Measurements from ENCODE around the gene RIGI.

RIGI gene

DNA sequence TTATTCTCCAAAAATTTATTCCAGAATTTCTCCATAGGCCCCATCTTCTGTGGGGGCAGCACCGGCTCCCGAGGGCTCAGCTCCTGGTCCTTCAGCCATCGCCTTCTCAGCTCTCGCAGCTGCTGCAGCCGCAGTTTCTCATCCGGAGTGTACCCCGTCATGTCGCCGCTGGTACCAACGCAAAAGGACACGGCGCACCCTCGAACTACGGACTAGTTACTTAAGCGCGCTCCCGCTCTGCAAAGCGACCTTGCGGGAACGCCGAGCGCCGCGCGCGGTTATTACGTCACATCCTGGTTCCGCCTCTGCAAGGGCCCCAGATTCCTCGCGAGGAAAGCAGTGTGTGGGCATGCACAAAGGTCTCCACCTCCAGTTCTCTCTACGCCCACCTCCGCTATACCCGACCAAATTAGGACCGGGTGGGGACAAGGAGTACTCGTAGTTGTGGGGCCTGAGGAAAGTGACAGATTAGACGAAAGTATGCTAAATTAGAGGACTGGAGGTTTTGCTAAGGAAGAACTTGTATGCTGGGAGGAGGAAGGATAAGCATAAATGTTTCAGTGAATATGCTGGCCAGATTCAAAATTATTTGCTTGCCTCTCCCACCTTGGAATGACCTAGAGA, 47.0 kb upstream of the RIGI start, which contains the start of gene NDUFB6:
TSS of gene NDUFB6 (minus strand) at position 260 of the 624 bp plus-strand sequence. CDS start at position 161, 99 bp downstream.
- Histone ChIP-seq H3K79me2 (ENCODE audit: insufficient read depth, low read length) (peaks cover 53% of the 10 kb centered on the region), H3K9ac (ENCODE audit: low read depth, low read length) (peak within 1 kb of the TSS; percentile 91), H2AFZ (ENCODE audit: low read depth, low read length) (peak within 1 kb of the TSS; percentile 93), H3K4me2 (ENCODE audit: insufficient read depth, low read length) (peak within 1 kb of the TSS; percentile 74), H3K4me3 (ENCODE audit: low read depth in 1 of 2, low read length in 2 of 2) (peak within 1 kb of the TSS; percentile 98), H4K20me1 (ENCODE audit: insufficient read depth, low read length) (peaks cover 9% of the 10 kb centered on the region; the same call in 1 of the 2 replicates), H3K27me3 (ENCODE audit: insufficient read depth, low read length, poor library complexity) (no peaks in the 10 kb centered on the region), H3K36me3 (ENCODE audit: insufficient read depth, low read length) (peaks cover 13% of the 10 kb centered on the region), H3K9me3 (ENCODE audit: insufficient read depth, low read length, severe bottlenecking) (no peaks in the 10 kb centered on the region), H3K27ac (ENCODE audit: low read length) (peak within 1 kb of the TSS; percentile 88), H3K4me1 (ENCODE audit: insufficient read depth, low read length) (peaks cover 32% of the 10 kb centered on the region)
- TF ChIP-seq CTCF (IDR thresholded peaks at IDR 0.05; ENCODE audit: borderline replicate concordance, extremely low read depth, low read length, poor library complexity, severe bottlenecking) (no peak), EZH2 (IDR thresholded peaks at IDR 0.05; ENCODE audit: borderline replicate concordance, low read depth, low read length, severe bottlenecking) (no peak)
- DNase-seq, result peak; percentile 94
- peak; percentile 97 for ATAC-seq (ENCODE audit: insufficient read depth, low read depth)

DNA sequence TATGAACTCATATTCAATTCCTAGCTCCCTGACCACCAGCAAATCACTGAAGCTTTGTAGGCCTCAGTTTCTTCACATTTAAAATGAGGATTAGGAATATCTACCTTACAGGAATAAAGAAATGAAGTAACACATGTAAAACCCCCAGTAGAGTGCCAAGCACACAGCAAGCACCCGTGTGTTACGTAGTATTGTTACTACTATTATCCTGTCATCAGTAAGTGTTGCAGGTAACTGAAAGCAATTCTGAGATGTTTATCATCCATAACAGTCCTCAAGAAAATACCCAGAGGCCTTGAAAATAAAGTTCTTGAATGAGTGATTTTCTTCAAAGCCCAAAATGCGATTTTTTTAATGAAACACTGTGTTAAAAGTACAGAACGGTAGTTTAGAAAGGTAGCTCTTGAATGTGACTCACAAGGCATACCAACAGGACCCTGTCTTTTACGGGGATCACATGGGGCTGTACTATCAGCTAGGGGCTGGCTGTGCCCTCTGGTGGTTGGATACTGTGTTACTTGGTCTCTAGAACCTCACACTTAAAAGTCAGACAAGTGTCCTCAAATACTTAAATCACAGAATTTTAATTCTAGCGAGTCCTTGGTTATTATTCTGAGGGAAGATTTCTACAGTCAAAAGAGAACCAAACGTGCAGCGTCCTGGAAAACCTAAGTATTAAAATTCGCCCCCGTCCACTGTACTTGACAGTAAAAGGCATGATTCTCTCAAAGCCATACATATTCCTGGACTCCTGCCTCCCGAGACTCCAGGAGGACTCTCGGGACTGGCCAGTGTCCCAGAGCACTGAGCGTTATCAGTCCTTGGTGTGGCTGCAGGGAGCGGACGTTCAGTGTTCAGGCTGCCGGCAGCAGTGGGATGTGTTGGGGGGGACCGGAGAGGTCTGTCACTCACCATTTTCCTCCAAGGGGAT, 46.2 kb upstream of the RIGI start:
- Histone ChIP-seq H3K4me2 (ENCODE audit: insufficient read depth, low read length) (peak overlapping the region; percentile 74), H3K4me3 (ENCODE audit: low read depth in 1 of 2, low read length in 2 of 2) (peak overlapping the region; percentile 98), H3K27me3 (ENCODE audit: insufficient read depth, low read length, poor library complexity) (no peaks in the 10 kb centered on the region), H3K9ac (ENCODE audit: low read depth, low read length) (peak overlapping the region; percentile 91), H3K79me2 (ENCODE audit: insufficient read depth, low read length) (peaks cover 54% of the 10 kb centered on the region), H2AFZ (ENCODE audit: low read depth, low read length) (peak overlapping the region; percentile 93), H3K36me3 (ENCODE audit: insufficient read depth, low read length) (peaks cover 18% of the 10 kb centered on the region), H3K4me1 (ENCODE audit: insufficient read depth, low read length) (peaks cover 32% of the 10 kb centered on the region), H3K9me3 (ENCODE audit: insufficient read depth, low read length, severe bottlenecking) (no peaks in the 10 kb centered on the region), H3K27ac (ENCODE audit: low read length) (peak overlapping the region; percentile 88), H4K20me1 (ENCODE audit: insufficient read depth, low read length) (peaks cover 9% of the 10 kb centered on the region; the same call in 1 of the 2 replicates)
- ATAC-seq (ENCODE audit: insufficient read depth, low read depth), result peak; percentile 80
- peak; percentile 78 for TF ChIP-seq CTCF (IDR thresholded peaks at IDR 0.05; ENCODE audit: borderline replicate concordance, extremely low read depth, low read length, poor library complexity, severe bottlenecking)
- no peak for TF ChIP-seq EZH2 (IDR thresholded peaks at IDR 0.05; ENCODE audit: borderline replicate concordance, low read depth, low read length, severe bottlenecking)
- peak; percentile 68 for DNase-seq

DNA sequence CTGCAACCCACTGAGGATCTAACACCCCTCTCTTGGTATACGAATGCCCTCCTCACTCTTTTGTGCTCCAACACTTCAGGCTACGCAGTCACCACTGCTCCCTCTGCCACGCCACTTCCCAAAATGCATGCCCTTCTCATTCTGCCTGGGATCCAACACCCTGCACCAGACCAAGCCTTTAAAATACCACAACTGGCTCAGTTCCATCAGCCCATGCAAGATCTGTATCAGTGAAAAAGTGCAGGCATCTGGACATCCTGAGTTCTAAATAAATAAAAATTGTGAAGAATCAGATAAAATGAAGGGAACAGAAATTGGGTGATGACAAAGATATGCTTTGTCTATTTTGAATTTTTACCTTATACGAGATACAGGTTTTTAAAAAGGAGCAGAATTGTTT, 44.3 kb upstream of the RIGI start:
- Histone ChIP-seq H3K36me3 (ENCODE audit: insufficient read depth, low read length) (peaks cover 37% of the 10 kb centered on the region), H3K4me2 (ENCODE audit: insufficient read depth, low read length) (peak overlapping the region; percentile 46; the same call in 1 of the 2 replicates), H3K27ac (ENCODE audit: low read length) (no peak overlapping the region), H4K20me1 (ENCODE audit: insufficient read depth, low read length) (peaks cover 20% of the 10 kb centered on the region; the same call in 1 of the 2 replicates), H3K4me3 (ENCODE audit: low read depth in 1 of 2, low read length in 2 of 2) (no peak overlapping the region), H3K9ac (ENCODE audit: low read depth, low read length) (peak overlapping the region; percentile 18; the same call in 1 of the 2 replicates), H2AFZ (ENCODE audit: low read depth, low read length) (no peak overlapping the region), H3K79me2 (ENCODE audit: insufficient read depth, low read length) (peaks cover 72% of the 10 kb centered on the region), H3K4me1 (ENCODE audit: insufficient read depth, low read length) (peaks cover 32% of the 10 kb centered on the region), H3K27me3 (ENCODE audit: insufficient read depth, low read length, poor library complexity) (no peaks in the 10 kb centered on the region), H3K9me3 (ENCODE audit: insufficient read depth, low read length, severe bottlenecking) (no peaks in the 10 kb centered on the region)
- ATAC-seq (ENCODE audit: insufficient read depth, low read depth), result no peak
- DNase-seq, result no peak
- TF ChIP-seq CTCF (IDR thresholded peaks at IDR 0.05; ENCODE audit: borderline replicate concordance, extremely low read depth, low read length, poor library complexity, severe bottlenecking) (no peak), EZH2 (IDR thresholded peaks at IDR 0.05; ENCODE audit: borderline replicate concordance, low read depth, low read length, severe bottlenecking) (no peak)

Data from DND-41 (cell line).